WERI-Rb-1 (cell line): ENCODE results near the gene STOML1.

Experiments used
- DNase-seq: peaks from one replicate; pipeline ENCODE4 v3.0.0-alpha.2; 2020
- H3K27ac ChIP-seq: fragments of 250-450 bp; sonication (Bioruptor Pico); 2 replicates; pipeline ENCODE4 v1.5.1; 2020; ENCODE audit warnings: mild to moderate bottlenecking, moderate library complexity
- H3K27me3 ChIP-seq: fragments of 250-450 bp; sonication (Bioruptor Pico); 2 replicates; pipeline ENCODE4 v1.5.1; 2021; ENCODE audit warnings: mild to moderate bottlenecking, low read depth, moderate library complexity; ENCODE audit not compliant: insufficient read depth, severe bottlenecking
- H3K36me3 ChIP-seq: fragments of 250-450 bp; sonication (Bioruptor Pico); 2 replicates; pipeline ENCODE4 v1.5.1; 2020; ENCODE audit warnings: mild to moderate bottlenecking, moderate library complexity
- H3K4me3 ChIP-seq: 2 replicates; pipeline ENCODE4 v1.5.1; 2011; ENCODE audit warnings: low read depth, mild to moderate bottlenecking, control low read depth, low read length
- H3K9me3 ChIP-seq: fragments of 250-450 bp; sonication (Bioruptor Pico); 2 replicates; pipeline ENCODE4 v1.5.1; 2021; ENCODE audit warnings: mild to moderate bottlenecking, moderate library complexity; ENCODE audit not compliant: severe bottlenecking
- CTCF ChIP-seq: IDR thresholded peaks from 2 replicates; pipeline ENCODE4 v1.5.1; 2011; ENCODE audit warnings: low read depth, mild to moderate bottlenecking, control low read depth, inconsistent platforms, low read length

STOML1 gene

GRCh38 chr15:73987681-73988444 lies 4.2 kb downstream of the STOML1 start:
- no peaks in the 10 kb centered on the region for H3K27me3 ChIP-seq

GRCh38 chr15:73987250-73987649 lies 4.8 kb downstream of the STOML1 start:
- no peak for TF ChIP-seq CTCF
- Histone ChIP-seq H3K27ac (no peak overlapping the region), H3K27me3 (no peaks in the 10 kb centered on the region), H3K4me3 (no peak overlapping the region), H3K9me3 (no peaks in the 10 kb centered on the region), H3K36me3 (no peaks in the 10 kb centered on the region)
- no peak for DNase-seq

More at GRCh38 chr15:73987681-73988444, 4.2 kb downstream of the STOML1 start:
- Histone ChIP-seq H3K4me3 (no peak overlapping the region), H3K9me3 (no peaks in the 10 kb centered on the region), H3K36me3 (no peaks in the 10 kb centered on the region), H3K27ac (no peak overlapping the region)
- no peak for TF ChIP-seq CTCF
- no peak for DNase-seq

GRCh38 chr15:73986776-73987056 lies 5.4 kb downstream of the STOML1 start:
- TF ChIP-seq CTCF: no peak
- H3K36me3 ChIP-seq: no peaks in the 10 kb centered on the region
- DNase-seq: no peak
- no peak overlapping the region for H3K4me3 ChIP-seq
- H3K27ac ChIP-seq: no peak overlapping the region
- no peaks in the 10 kb centered on the region for H3K9me3 ChIP-seq
- no peaks in the 10 kb centered on the region for H3K27me3 ChIP-seq

DNA sequence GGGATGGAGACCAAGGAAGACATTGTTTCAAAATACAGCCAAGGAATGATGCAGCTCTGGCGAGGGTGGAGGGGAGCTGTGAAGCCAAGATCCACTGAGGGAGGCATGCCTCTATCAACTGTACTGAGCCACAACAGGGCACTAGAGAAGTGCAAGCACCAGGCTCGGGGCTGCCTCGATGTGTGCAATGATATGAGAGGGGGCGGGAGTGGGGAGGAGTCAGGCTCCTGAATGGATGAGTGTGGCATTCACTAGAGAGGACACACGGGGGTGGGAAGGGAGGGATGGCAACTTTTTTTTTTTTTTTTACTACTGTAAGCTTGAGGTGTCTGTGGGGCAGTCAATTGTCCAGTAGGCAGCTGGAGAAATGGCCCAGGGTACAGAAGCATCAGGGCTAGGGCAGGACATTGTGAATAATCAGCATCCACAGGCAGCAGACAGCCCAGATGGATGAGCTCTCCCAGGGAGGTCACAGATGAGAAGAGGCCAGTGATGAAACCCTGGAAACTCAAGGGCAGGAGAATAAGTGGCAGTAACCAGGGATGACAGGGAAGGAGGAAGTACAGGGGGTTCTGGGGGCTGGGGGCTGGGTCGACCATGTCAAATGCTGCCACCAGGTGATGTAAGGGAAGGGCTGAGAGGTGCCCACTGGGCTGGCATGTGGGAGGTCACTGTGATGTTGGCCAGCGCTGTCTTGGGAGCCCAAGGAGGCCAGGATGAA lies 5.9 kb downstream of the STOML1 start:
- H3K27me3 ChIP-seq: no peaks in the 10 kb centered on the region
- H3K27ac ChIP-seq: no peak overlapping the region
- no peak for TF ChIP-seq CTCF
- H3K4me3 ChIP-seq: no peak overlapping the region
- no peaks in the 10 kb centered on the region for H3K9me3 ChIP-seq
- H3K36me3 ChIP-seq: no peaks in the 10 kb centered on the region
- no peak for DNase-seq

- TF ChIP-seq CTCF: no peak
- Histone ChIP-seq H3K36me3 (no peaks in the 10 kb centered on the region), H3K9me3 (no peaks in the 10 kb centered on the region), H3K27ac (no peak overlapping the region), H3K4me3 (no peak overlapping the region), H3K27me3 (no peaks in the 10 kb centered on the region)
- DNase-seq: no peak
These were observed 6.8 kb downstream of the STOML1 start for GRCh38 chr15:73985101-73985873.
